Left ventricle myocardium inferior (tissue), 1 donor: Measurements from ENCODE around the gene CCDC14. TPM values are rescaled to one million over a fixed set of nuclear protein-coding genes. Genes with fewer than 3 reads are reported as not detected.

Experiments
- DNase-seq: peaks from one replicate; pipeline ENCODE4 v3.0.0-alpha.2; 2020
- H3K27ac ChIP-seq: fragments of 200-600 bp; replicated peaks from 2 replicates; pipeline ENCODE4 v1.8.0; 2021
- H3K27me3 ChIP-seq: fragments of 200-600 bp; 2 replicates; pipeline ENCODE4 v1.8.0; 2021; ENCODE audit warnings: low read depth
- H3K36me3 ChIP-seq: fragments of 200-600 bp; 2 replicates; pipeline ENCODE4 v1.8.0; 2021
- H3K4me1 ChIP-seq: fragments of 200-600 bp; 2 replicates; pipeline ENCODE4 v1.8.0; 2021
- H3K4me3 ChIP-seq: fragments of 200-600 bp; 2 replicates; pipeline ENCODE4 v1.8.0; 2021; ENCODE audit warnings: mild to moderate bottlenecking, moderate library complexity
- H3K9me3 ChIP-seq: fragments of 200-600 bp; replicated peaks from 2 replicates; pipeline ENCODE4 v1.8.0; 2021
- CTCF ChIP-seq: fragments of 200-600 bp; IDR thresholded peaks from 2 replicates; pipeline ENCODE4 v1.8.0; 2021; ENCODE audit warnings: antibody characterized with exemption, mild to moderate bottlenecking, borderline replicate concordance
- intact Hi-C: fragments of 100-400 bp; cut with micrococcal nuclease; formaldehyde crosslinking; loops from one replicate; pipeline ENCODE4 v1.11.0; 2022
- total RNA-seq: library from RNA; stranded (reverse); fragmentation: NEBNext Ultra II Directional; extraction: Animal tissue kit (Norgen Biotek cat#: 25700); gene quantifications from one replicate; pipeline ENCODE4 v1.2.1, GENCODE V29; 2021
- donor health status: DM: no; HTN: yes; CAD: no; lungs with severe emphysema.

The CCDC14 gene
- total RNA-seq, 1 donor from 2014 or later: 6.9 TPM

GRCh38 chr3:123930445-123930844 is 30.6 kb downstream of the CCDC14 start:
- no peak overlapping the region for H3K27ac ChIP-seq
- H3K36me3 ChIP-seq: peaks cover 45% of the 10 kb centered on the region
- intact Hi-C loops: no loop called here
- no peaks in the 10 kb centered on the region for H3K27me3 ChIP-seq
- H3K4me3 ChIP-seq: no peak overlapping the region
- TF ChIP-seq CTCF: no peak
- H3K9me3 ChIP-seq: no peaks in the 10 kb centered on the region
- DNase-seq: no peak
- no peaks in the 10 kb centered on the region for H3K4me1 ChIP-seq

GRCh38 chr3:123929325-123929724 is 31.7 kb downstream of the CCDC14 start:
- no peak overlapping the region for H3K27ac ChIP-seq
- H3K36me3 ChIP-seq: peaks cover 51% of the 10 kb centered on the region
- intact Hi-C loops: no loop called here
- DNase-seq: no peak
- peaks cover 3% of the 10 kb centered on the region for H3K9me3 ChIP-seq
- no peak for TF ChIP-seq CTCF
- no peaks in the 10 kb centered on the region for H3K4me1 ChIP-seq
- no peaks in the 10 kb centered on the region for H3K27me3 ChIP-seq
- H3K4me3 ChIP-seq: no peak overlapping the region

GRCh38 chr3:123926396-123926795 is 34.6 kb downstream of the CCDC14 start:
- H3K9me3 ChIP-seq: peaks cover 26% of the 10 kb centered on the region
- intact Hi-C loops: no loop called here
- H3K36me3 ChIP-seq: peaks cover 44% of the 10 kb centered on the region
- no peak for DNase-seq
- H3K27me3 ChIP-seq: no peaks in the 10 kb centered on the region
- H3K27ac ChIP-seq: no peak overlapping the region
- no peaks in the 10 kb centered on the region for H3K4me1 ChIP-seq
- no peak for TF ChIP-seq CTCF
- no peak overlapping the region for H3K4me3 ChIP-seq

GRCh38 chr3:123920868-123921267 is 40.2 kb downstream of the CCDC14 start:
- no peak for TF ChIP-seq CTCF
- Histone ChIP-seq H3K4me3 (no peak overlapping the region), H3K9me3 (peaks cover 47% of the 10 kb centered on the region), H3K27me3 (no peaks in the 10 kb centered on the region), H3K27ac (no peak overlapping the region), H3K4me1 (no peaks in the 10 kb centered on the region), H3K36me3 (peaks cover 44% of the 10 kb centered on the region)
- intact Hi-C loops: no loop called here
- no peak for DNase-seq

GRCh38 chr3:123920383-123920782 is 40.6 kb downstream of the CCDC14 start:
- no peaks in the 10 kb centered on the region for H3K27me3 ChIP-seq
- intact Hi-C loops: no loop called here

More at GRCh38 chr3:123920383-123920782, 40.6 kb downstream of the CCDC14 start:
- no peak for TF ChIP-seq CTCF
- Histone ChIP-seq H3K27ac (no peak overlapping the region), H3K4me3 (no peak overlapping the region), H3K36me3 (peaks cover 42% of the 10 kb centered on the region), H3K4me1 (no peaks in the 10 kb centered on the region), H3K9me3 (peaks cover 47% of the 10 kb centered on the region)
- DNase-seq: no peak
